Activated CD4-positive, alpha-beta T cell treated with anti-CD3 and anti-CD28 coated beads for 1 hour (primary cell): ENCODE measurements around the gene USP20.
"Not testable (repeated sequence)": the region's sequence is repeated elsewhere in the genome, so short reads cannot be mapped to it uniquely, and the experiment has no call there.

Experiments
- DNase-seq: peaks from one replicate; pipeline ENCODE4 v3.0.0-alpha.2; 2020

The USP20 gene

DNA sequence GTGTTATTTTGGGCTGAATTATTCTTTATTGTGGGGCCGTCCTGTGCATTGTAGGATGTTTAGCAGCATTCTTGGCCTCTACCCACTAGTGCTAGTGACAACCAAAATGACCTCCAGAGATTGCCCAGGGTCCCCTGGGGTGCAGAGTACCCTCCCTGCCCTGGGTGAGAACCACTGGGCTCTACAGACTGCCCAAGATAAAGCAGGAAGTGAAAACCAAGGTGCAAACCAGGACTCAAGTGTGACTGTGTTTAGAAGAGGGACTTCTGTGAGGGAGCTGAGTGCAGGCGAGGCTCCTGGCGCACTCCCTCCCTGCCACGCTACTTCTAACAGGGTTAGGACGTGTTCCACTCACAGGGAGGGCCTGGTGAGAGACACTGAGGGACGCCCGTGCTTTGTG is 41.6 kb downstream of the USP20 start:
- DNase-seq = no peak

DNA sequence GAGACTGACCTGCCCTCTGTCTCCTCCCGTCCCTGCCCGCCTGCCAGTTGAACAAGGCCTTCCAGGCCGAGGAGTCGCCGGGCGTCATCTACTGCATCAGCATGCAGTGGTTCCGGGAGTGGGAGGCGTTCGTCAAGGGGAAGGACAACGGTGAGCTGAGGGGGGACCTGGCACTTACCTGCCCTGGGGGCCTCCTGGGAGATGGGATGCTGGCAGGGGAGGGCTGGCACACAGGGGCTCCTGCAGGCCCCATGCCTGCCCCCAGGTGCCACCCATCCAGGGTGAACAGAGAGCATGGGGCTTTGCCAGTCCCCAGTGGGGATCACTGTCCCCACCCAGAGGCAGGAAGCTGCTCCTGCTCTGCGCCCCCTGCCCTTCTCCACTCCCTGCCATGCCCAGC is 43.0 kb downstream of the USP20 start:
- DNase-seq = no peak

DNA sequence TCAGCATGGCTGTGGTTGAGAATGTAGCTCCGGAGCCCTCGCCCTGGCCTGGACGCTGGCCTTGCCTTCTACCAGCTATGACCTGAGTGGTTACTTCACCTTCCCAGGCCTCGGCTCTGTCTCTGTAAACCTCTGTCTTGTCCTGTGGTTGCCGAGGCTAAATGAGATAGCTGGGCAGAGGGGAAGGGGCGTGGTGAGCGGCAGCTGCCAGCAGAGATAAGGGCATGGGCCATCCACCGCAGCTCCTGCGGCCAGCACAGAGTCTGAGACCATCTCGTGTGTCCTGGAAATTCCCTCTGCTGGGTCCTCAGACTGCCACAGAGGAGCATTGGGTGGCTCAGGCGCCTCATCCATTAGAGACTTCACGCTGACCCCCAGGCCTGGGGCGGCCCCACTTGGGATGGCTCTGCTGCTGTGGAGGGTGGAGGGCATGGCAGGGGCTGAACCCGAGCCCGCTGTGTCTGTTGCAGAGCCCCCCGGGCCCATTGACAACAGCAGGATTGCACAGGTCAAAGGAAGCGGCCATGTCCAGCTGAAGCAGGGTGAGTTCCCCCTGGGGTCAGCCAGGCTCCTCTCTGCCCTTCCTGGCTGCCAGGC is 43.9 kb downstream of the USP20 start:
- no peak for DNase-seq

DNA sequence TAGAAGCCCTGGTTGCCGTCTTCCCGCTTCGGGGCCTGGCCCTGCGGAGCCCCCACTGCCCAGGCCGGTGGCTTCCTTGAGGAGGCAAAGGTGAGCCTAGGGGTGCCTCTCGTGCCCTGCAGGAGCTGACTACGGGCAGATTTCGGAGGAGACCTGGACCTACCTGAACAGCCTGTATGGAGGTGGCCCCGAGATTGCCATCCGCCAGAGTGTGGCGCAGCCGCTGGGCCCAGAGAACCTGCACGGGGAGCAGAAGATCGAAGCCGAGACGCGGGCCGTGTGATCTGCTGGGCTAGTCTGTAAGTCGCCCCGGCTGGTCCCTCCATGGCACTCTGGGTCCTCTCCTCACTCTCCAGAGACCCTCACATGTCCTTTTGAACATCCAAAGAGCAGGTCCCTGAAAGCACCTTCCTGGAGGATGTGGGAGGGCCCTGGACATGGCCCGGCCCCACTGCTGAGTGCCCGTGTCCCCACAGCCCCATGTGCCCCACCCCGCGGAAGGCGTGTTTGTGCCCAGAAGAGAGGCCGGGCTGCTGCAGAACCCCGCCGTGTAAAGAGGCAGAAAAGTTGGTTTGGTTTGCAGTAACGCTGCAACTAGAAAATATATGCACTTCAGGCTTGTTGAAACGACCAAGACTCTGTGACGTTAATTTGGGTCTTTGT is 44.9 kb downstream of the USP20 start:
- DNase-seq = no peak

DNA sequence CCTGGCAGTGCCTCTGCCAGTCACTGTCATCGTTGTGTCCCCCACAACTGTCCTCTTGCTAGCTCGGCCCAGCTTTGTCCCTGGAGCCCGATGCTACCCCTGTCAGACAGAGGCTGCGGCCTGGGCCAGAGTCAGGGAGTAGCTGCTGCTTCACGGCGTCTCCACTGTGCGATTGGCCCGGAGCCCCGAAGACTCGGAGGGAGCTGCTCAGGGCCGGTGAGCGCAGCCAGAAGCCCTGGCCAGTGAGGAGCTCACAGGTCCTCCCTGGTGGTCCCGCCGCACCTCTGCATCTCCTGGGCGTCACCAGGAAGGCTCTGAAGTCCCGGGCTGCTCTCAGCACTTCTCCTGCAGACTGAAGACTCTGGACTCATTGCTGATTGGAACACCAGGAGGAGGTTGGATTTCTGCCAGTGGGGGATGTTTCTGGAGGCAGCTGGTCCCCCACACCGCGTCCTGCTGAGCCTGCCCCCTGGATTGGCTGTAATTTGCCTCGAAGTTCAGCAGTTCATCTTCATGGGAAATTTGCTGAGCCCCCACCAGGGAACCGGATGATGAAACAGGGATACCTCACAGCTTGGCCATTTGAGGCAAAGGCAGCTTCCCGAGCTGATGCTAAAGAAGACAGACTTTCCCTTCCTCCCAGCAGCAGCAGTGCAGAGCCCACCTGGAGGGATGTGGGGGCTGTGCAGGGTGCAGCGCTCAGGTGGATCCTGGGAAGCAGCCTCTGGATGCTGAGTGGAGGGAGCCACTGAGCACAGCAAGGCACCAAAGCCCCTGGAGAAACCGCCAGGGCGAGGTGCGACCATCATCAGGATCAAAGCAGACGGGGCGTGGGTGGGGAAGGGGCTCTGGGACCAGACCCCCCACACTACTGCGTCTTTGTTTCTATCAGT is 45.6 kb downstream of the USP20 start:
- no peak for DNase-seq

DNA sequence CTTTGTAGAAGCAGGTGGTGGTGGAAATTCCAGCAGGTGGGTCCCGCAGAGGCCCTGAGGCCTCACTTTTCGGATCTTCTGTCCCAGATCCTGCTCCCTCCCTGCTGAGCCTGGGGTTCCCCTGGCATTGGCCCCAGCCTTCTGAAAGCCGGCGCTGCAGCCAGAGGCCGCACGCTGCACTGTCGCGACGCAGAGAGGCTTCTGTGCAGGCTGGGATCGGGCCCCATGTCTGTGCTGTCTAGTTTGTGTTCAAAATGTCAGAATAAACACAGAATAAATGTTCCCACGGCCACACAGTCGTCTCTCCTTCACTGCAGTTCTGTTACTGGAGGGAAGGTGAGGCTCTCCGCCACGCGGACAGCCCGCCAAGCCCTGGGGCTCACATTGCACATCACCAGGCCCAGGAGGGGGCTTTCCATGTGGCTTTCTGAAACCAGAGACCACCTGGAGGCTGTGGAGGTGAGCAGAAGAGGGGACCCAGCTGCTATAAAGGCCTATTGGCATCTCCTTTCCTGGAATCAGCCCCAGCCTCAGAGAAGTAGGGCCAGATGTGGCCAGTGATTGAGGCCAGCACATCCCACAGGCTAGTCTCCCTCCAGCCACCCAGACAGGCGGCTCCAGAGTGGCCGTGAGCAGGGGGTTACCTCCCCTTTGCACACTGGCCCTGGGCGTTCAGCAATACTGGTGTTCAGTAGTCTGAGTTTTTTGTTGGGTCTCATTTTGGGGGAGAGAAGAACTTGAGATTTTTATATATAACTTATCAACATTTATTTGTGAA is 46.5 kb downstream of the USP20 start:
- no peak for DNase-seq

DNA sequence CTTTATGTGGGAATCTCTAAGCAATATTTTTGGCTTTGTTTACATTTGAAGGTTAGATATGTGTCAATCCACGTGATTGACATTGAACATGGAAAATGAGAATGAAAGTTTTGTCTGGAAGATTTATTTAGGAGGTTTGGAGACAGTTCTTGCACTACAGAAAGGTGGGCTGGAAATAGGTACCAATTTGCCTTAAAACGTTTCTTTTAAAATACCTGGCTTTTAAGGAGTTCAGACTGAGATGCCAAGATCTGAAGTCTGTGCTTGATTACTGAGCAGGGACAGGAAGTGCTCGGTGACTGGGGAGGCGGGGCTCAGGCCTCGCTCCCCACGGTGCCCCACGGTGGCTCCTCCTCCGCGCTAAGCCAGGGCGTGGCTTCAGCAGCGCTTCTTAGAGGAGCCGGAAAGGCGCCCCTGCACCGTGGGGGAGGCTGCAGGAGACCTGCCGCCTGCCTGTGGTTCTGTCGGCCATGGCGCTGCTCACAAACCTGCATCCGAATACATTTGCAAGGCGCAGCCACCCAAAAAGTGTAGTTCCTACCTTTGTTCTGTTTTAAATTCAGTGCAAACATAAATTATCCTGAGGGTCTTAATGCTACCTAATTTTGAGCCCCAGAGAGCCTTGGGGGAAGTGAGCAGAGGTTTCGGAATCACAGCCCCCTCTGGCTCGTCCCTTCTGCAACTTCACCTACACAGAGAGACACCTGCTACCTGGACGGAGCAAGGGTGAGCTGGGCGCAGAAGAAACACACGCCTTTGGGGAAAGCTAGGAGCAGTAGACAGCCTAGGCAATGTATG is 49.2 kb downstream of the USP20 start:
- DNase-seq = peak; percentile 92

DNA sequence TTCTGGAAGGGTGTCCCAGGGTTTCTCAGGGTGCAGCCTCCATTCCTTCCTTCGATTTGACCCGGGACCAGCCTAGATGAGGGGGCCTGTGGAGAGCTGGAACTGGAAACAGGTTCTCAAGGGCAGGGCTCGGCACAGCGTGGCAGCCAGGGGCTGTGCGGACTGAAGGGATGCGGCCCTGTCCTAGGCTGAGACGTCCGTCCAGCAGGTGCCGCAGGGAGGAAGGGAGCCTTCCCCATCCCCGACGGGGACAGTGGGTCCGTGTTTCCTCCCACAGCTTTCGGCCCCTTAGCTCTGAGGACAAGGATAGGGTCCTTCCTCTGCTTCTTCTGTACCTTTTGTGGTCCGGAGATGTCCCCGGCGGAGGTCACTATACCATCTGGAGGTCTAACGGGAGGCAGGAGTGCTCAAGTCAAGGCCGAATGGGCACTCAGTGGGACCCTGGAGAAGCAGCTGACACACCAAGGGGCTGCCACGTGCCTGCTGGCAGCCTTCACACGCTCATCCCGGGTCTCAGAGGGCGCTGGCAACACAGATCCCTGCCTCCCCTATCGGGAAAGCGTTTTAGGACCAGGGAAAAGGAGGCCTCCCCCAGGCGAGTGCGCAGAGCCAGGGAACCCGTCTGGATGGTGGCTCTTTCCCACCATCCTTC is 49.9 kb downstream of the USP20 start:
- DNase-seq = no peak

DNA sequence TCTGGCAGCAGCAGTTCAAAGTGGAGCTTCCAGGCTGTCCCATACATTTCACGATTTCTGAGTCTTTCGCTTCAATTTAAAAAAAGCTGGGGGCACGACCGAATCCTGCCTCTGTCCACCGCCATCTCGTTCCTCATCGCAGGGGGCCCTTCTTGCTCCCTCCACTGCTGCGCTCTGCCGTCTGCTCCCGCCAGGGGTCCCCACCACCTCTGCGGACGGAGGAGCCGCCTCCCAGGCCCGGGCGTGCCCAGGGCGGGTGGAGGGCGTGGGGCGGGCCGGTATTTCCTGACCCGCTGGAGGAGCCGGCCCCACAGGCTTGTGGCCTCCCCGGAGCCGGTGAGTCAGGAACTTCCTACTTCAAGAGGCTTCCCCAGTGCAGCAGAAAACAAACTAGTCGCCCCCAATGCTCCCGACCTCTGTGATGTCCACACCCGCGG is 50.4 kb downstream of the USP20 start:
- peak; percentile 81 for DNase-seq

DNA sequence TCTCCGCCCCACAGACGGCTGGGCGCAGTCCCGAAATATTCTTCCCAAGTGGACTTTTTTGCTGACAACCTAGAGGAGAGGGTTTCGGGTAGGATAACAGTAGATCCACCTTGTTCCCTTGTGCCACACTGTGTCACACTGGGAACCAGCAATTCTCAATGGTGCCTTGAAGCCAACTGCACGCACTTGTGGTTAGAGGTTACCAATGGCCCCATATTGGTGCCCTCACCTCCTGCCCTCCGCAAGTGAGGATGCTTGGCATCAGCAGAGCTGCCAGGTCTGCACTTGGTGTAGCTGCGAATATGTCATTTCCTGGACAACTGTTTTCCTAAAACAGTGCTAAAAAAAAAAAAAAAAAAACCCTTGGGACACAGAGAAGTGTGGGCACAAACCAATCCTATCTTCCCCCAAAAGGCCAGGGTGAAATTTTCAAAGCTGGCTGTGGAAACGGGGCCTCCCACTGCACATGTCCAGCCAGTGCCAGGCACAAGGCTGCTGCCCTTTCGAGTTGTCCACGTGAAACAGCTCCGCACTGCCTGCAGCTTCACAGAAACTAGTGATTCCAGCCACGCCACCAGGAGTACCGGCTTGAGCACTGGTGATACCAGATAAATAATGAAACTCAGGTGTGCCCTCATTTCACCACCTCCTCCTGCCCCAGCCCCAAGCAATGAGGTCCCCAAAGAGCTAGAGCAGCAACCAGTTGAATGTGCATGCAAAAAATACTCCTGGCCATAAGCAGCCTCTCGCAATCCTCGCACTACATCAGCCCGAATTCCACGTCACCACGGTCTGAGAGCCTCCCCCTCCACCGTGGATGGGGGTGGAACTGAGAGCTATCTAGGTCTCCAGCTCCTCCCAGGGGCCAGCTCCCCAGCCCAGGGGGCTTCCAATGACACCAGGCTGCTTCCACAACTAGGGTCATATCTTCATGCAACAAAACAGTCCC is 51.2 kb downstream of the USP20 start:
- no peak for DNase-seq

DNA sequence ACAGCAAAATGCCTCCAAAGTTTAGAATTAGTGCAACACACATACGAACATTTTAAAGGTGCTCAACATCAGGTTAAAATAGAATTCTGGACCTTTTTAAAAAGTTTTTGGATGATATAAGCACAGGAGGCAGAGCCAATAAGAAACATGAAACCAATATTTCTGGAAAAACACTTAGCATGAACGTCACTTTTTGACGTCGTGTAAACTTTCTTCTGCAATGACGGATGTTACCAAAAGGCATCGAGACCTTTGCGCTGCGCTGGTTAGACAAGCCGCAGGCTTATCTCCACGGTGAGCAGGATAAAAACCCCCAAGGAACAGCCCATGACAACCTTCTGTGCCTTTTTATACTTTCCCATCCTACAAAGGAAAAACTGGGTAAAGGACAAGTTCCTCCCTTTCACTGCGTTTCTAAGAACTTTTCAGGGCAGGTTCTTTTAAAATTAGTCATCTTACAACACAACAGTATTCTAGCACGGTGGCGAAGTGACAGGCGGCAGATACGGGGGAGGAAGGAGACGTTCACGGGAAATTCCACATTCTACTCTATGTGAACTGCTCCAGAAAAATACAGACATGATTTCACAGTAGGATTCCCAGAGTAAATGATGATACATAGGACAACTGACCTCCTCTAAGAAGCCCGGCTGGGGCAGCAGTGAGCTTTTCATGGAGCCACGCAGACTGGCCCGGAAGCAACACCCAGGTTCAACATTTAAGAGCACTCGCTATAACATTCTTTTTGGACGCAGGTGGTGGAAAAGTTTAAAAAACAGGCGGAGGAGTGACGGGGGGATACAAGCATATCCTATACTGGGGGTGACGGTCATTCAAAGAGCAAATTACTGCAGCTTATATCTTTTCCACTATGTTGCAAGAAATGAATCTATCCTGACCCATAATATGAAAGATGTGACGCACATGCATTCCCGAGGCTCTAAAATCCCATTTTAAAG is 52.4 kb downstream of the USP20 start:
- no peak for DNase-seq

DNA sequence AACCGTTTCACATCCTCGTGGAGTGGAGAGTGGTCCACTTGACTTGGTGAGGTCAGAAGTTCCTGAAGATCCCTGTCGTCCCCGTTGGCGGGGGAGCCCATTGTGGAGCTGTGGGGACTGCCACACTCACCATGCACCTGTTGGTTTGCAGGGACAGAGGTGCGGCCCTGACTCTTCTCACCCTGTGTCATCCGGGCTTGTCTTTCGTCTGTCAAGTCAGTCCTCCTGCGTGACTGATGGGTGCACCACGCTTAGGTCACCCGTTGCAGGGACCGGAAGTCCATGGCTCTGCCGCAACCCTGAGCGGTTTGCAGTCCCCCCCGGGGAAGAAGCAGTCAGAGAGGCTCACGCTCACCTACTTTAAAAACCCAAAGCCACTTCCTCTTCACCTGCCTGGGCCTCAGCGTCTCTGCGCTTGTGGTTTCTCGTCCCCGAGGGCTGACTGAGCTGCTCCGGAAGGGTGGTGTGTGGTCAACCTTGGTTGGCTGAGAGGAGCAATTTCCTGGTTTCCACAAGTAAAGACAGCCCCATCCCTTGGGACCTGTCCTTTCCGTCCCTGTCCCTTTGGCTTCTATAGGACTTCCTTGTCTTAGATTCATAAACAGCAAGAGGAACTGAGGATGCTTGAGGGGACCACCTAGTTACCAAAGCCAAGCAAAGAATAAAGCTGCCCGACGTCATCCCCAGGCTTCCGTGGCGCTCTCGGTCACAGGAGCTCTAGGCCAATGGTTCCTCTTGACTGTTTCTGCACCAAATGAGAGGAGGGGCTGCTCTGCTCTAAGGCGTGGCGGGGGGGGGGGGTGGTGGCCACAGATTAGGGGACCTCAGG is 53.2 kb downstream of the USP20 start:
- peak; percentile 79 for DNase-seq

DNA sequence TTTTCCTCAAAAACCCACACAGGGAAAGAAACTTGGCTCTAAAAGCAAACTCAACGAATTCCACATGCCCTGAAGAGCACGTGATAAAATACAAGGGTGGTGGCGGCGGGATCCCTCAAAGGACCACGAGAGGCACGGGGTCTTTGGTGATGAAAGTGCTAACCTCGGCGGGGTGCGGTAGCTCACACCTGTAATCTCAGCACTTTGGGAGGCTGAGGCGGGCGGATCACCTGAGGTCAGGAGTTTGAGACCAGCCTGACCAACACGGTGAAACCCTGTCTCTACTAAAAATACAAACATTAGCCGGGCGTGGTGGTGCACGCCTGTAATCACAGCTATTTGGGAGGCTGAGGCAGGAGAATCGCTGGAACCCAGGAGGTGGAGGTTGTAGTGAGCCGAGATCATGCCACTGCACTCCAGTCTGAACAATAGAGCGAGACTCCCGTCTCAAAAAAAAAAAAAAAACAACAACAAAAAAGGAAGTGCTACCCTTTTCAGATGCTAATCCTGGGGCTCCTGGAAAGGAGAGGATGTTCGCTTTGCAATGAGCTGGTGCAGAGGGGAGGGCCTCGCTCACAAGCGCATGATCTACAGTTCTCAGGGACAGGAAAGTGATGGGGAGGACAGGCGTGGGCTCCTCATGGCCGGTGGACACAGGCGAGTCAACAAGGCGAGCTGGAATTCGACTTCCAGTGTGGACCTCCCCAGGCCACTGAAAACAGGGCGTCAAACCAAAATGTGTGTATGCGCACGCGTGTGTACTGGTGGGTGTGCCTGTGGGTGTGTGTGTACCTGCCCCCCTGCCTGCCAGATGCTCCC is 54.1 kb downstream of the USP20 start:
- DNase-seq = no peak

DNA sequence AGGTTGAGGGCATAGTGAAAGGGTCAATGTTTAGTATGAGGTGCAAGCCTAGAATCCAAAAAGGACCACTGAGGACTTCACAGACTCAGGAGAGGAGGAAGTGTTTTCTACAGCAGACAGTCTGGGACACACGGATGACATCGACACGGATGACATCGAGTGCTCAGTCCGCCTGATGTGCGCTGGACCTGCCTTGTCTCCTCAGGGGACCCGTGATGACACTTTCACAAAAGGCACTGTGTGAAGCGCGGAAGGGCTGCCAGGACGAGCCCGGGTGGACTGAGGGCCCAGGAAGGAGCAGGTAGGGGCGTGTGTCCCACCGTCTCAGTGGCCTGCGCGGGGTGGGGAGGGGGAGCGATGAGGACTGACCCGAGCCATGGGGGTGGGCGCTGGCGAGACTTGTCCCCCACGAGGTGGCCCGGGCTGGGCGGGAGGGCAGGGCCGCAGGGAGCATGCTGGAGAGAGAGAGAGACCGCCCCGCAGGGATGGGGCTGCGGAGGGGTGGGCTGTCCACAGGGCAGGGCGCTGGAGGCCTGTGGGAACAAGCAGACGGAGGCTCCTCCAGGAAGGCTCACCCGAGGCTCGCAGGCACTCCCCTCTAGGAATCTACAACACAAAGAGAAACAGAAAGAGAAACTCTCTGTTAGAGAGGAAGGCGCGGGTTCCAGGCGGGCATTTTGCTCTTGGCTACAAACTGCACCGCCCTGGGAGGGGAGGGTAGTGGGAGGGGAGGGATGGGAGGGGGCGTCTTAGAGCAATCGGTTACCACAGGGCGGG is 54.9 kb downstream of the USP20 start:
- no peak for DNase-seq

DNA sequence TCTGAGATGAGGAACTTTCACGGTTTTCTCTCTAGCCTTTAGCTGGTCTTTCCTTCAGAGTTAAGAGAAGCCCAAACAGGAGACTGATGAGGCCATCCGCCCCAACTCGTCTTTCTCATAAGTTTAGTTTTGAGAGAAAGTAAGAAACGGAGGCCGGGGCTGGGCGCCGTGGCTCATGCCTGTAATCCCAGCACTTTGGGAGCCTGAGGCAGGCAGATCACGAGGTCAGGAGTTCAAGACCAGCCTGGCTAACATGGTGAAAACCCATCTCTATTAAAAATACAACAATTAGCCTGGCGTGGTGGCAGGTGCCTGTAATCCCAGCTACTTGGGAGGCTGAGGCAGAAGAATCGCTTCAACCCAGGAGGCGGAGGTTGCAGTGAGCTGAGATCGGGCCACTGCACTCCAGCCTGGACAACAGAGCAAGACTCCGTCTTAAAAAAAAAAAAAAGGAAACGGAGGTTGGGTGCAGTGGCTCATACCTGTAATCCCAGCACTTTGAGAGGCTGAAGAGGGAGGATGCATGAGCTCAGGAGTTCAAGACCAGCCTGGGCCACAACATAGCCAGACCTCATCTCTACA is 55.6 kb downstream of the USP20 start:
- not testable (repeated sequence) for DNase-seq

DNA sequence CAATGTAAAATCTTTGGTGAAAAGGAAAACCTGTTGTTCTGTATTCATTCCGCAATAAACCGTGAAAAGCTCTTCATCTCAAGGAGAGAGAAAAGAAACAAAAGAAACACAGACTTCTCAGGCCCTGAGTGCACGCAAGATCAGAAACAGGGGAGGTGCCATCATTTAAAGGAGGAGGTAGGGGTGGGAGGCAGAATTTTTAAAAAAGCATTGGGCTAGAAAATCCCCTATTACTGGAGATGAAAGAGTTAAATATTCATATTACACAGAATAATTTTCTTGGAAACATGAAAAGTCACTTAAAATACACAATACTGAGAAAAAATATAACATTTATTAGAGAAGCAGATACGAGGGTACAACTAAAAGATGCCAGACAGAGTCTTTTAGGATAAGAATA is 56.3 kb downstream of the USP20 start:
- DNase-seq = no peak
